SK-N-MC (cell line): ENCODE results near the gene PTPN4.

ENCODE experiments used
- FOXP2 ChIP-seq: optimal IDR thresholded peaks from 2 replicates; pipeline ENCODE3; 2011; ENCODE audit warnings: mild to moderate bottlenecking, moderate library complexity; ENCODE audit not compliant: insufficient read depth; ENCODE audit errors: extremely low read length, control extremely low read depth
- POLR2AphosphoS5 ChIP-seq: IDR thresholded peaks from 2 replicates; pipeline ENCODE4 v1.6.1; 2012; ENCODE audit warnings: mild to moderate bottlenecking, low read depth, low read length, borderline replicate concordance

DNA sequence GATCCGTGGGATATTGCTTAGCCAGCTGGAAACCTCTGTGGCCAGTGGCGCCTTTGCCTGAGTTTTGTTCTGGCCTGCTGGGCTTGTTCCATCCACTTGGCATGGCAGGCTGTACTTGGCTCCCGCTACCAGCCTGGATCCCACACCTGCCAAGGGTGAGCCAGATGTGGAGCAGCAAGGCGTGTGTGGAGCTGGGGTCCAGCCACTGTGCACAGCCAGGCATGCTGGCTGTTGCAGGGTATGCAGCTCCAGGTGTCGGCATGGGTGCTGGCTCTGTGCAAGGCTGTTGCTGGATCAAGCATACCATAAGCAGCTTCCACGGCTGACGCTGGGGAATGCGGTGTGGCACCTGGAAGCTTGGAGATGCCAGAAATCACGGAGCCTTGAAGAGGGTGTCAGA, 34.5 kb downstream of the PTPN4 start:
- no peak for TF ChIP-seq POLR2AphosphoS5
- no peak for TF ChIP-seq FOXP2
